ENCODE results near the gene NHERF2. TPM values are rescaled to one million over a fixed set of nuclear protein-coding genes. Genes with fewer than 3 reads are reported as not detected.

Gene NHERF2
- total and polyA plus RNA-seq, 9 of the 15 experiments (the other 6 are each of a cell fraction or from before 2014, with no cell fraction given): 0.15 to 42.0 (median 12.5) TPM

- no TSS peak for BruUV-seq (replicated peaks)
- Histone ChIP-seq H3K4me2 (ENCODE audit: insufficient read depth, low read length) (no peak overlapping the region), H3K9me3 (replicated peaks; ENCODE audit: control insufficient read depth, insufficient read depth, low read depth, low read length) (no peaks in the 10 kb centered on the region), H2AFZ (ENCODE audit: low read depth, low read length) (peak overlapping the region; percentile 1; the same call in 1 of the 2 replicates), H3K36me3 (ENCODE audit: control insufficient read depth, insufficient read depth, low read length) (no peaks in the 10 kb centered on the region), H3K27me3 (ENCODE audit: control insufficient read depth in 2 of 2, insufficient read depth in 2 of 2, low read length in 2 of 2) (no peaks in the 10 kb centered on the region), H3K4me3 (no peak overlapping the region), H3K4me1 (replicated peaks in 1 of 2; ENCODE audit: control insufficient read depth in 2 of 2, insufficient read depth in 2 of 2, low read length in 2 of 2) (peaks cover 9 to 35% of the 10 kb centered on the region in 2 experiments), H4K20me1 (replicated peaks; ENCODE audit: control insufficient read depth, insufficient read depth, low read length) (no peaks in the 10 kb centered on the region), H3K9me1 (ENCODE audit: control insufficient read depth, insufficient read depth, low read length) (no peaks in the 10 kb centered on the region), H3K27ac (ENCODE audit: extremely low read depth, low read depth, low read length) (no peak overlapping the region), H3K79me2 (ENCODE audit: control insufficient read depth, insufficient read depth, low read length) (peaks cover 7% of the 10 kb centered on the region), H3K9ac (ENCODE audit: insufficient read depth in 1 of 2, low read depth in 2 of 2, low read length in 2 of 2) (peak overlapping the region in 1 of 2 experiments; percentile 90; a peak in 2 of 4 replicates)
- ChIA-PET POLR2A (no interaction called here), CTCF (ENCODE audit: low intra/inter-chr PET ratio) (interaction anchor here (0.9 kb wide), 1 partner anchor 904 kb away, joined by 3 read pairs; no protein-coding TSS in a partner anchor)
- FAIRE-seq (no peak), DNase-seq (ENCODE audit: extremely low read depth in 1 of 4, low spot score in 3 of 4) (no peak), ATAC-seq (peak; percentile 29)
- in situ Hi-C loops (cut with MboI): no loop called here
- WGBS (ENCODE audit: insufficient coverage, low coverage, missing lambda C conversion rate): 43% methylated on average over 24 of the region's 24 CpGs
- intact Hi-C loops (cut with micrococcal nuclease): no loop called here
- TF ChIP-seq, protein P1, sequence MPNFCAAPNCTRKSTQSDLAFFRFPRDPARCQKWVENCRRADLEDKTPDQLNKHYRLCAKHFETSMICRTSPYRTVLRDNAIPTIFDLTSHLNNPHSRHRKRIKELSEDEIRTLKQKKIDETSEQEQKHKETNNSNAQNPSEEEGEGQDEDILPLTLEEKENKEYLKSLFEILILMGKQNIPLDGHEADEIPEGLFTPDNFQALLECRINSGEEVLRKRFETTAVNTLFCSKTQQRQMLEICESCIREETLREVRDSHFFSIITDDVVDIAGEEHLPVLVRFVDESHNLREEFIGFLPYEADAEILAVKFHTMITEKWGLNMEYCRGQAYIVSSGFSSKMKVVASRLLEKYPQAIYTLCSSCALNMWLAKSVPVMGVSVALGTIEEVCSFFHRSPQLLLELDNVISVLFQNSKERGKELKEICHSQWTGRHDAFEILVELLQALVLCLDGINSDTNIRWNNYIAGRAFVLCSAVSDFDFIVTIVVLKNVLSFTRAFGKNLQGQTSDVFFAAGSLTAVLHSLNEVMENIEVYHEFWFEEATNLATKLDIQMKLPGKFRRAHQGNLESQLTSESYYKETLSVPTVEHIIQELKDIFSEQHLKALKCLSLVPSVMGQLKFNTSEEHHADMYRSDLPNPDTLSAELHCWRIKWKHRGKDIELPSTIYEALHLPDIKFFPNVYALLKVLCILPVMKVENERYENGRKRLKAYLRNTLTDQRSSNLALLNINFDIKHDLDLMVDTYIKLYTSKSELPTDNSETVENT (CRISPR knock-in tag; IDR thresholded peaks at IDR 0.05): no peak
- TF ChIP-seq, protein P2, sequence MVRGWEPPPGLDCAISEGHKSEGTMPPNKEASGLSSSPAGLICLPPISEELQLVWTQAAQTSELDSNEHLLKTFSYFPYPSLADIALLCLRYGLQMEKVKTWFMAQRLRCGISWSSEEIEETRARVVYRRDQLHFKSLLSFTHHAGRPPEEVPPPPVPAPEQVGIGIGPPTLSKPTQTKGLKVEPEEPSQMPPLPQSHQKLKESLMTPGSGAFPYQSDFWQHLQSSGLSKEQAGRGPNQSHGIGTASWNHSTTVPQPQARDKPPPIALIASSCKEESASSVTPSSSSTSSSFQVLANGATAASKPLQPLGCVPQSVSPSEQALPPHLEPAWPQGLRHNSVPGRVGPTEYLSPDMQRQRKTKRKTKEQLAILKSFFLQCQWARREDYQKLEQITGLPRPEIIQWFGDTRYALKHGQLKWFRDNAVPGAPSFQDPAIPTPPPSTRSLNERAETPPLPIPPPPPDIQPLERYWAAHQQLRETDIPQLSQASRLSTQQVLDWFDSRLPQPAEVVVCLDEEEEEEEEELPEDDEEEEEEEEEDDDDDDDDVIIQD (CRISPR knock-in tag; IDR thresholded peaks at IDR 0.05): no peak
- TF ChIP-seq HSF4 (CRISPR knock-in tag; IDR thresholded peaks at IDR 0.05; ENCODE audit: borderline replicate concordance) (no peak), E2F8 (IDR thresholded peaks at IDR 0.05; ENCODE audit: low read depth, partially characterized antibody) (no peak), IRF2 (CRISPR knock-in tag; IDR thresholded peaks at IDR 0.05) (no peak), DPF2 (IDR thresholded peaks at IDR 0.05) (no peak), ZEB2 (IDR thresholded peaks at IDR 0.05) (no peak), RB1 (IDR thresholded peaks at IDR 0.05; ENCODE audit: low read depth) (no peak), RUNX1 (IDR thresholded peaks at IDR 0.05; ENCODE audit: low read depth) (no peak), RBM39 (optimal IDR thresholded peaks at IDR 0.05; ENCODE audit: low read depth, low read length) (no peak)
- TF ChIP-seq, protein P3, sequence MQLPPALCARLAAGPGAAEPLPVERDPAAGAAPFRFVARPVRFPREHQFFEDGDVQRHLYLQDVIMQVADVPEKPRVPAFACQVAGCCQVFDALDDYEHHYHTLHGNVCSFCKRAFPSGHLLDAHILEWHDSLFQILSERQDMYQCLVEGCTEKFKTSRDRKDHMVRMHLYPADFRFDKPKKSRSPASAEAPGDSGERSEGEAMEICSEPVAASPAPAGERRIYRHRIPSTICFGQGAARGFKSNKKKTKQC (CRISPR knock-in tag; IDR thresholded peaks at IDR 0.05): no peak
These were observed 11.4 kb upstream of the NHERF2 start for GRCh38 chr16:2015117-2015946.

Data from K562 (cell line).